IMR-90 (cell line): ENCODE data around the gene HOXB2.

Source experiments
- BHLHE40 ChIP-seq: fragments of 150-350 bp; IDR thresholded peaks from 2 replicates; pipeline ENCODE4 v1.6.1; 2016; ENCODE audit warnings: mild to moderate bottlenecking, low read depth, low read length
- CHD1 ChIP-seq: IDR thresholded peaks from 2 replicates; pipeline ENCODE4 v1.6.1; 2012; ENCODE audit warnings: low read depth, low read length, improper control_type of control experiment
- CTCF ChIP-seq: conservative IDR thresholded peaks from 2 replicates; pipeline ENCODE4 v1.5.1; 2012; ENCODE audit warnings: mild to moderate bottlenecking, low read depth, low read length, improper control_type of control experiment
- FOS ChIP-seq: fragments of 150-350 bp; IDR thresholded peaks from 2 replicates; pipeline ENCODE4 v1.6.1; 2016; ENCODE audit warnings: low read depth, low read length
- MAFK ChIP-seq: IDR thresholded peaks from 2 replicates; pipeline ENCODE4 v1.6.1; 2012; ENCODE audit warnings: low read depth, low read length, improper control_type of control experiment
- MAZ ChIP-seq: IDR thresholded peaks from 2 replicates; pipeline ENCODE4 v1.6.1; 2012; ENCODE audit warnings: low read depth, mild to moderate bottlenecking, low read length, improper control_type of control experiment, moderate library complexity, borderline replicate concordance
- MXI1 ChIP-seq: IDR thresholded peaks from 2 replicates; pipeline ENCODE4 v1.6.1; 2012; ENCODE audit warnings: low read depth, mild to moderate bottlenecking, low read length, moderate library complexity, borderline replicate concordance
- POLR2A ChIP-seq: IDR thresholded peaks from 2 replicates; pipeline ENCODE4 v1.6.1; 2012; ENCODE audit warnings: mild to moderate bottlenecking, low read depth, low read length
- RCOR1 ChIP-seq: IDR thresholded peaks from 2 replicates; pipeline ENCODE4 v1.6.1; 2012; ENCODE audit warnings: mild to moderate bottlenecking, low read length, improper control_type of control experiment; ENCODE audit not compliant: insufficient replicate concordance
- RFX5 ChIP-seq: IDR thresholded peaks from 2 replicates; pipeline ENCODE4 v1.8.0; 2012; ENCODE audit warnings: low read depth, mild to moderate bottlenecking, low read length, moderate library complexity
- SMC3 ChIP-seq: fragments of 150-350 bp; IDR thresholded peaks from 2 replicates; pipeline ENCODE4 v1.6.1; 2016; ENCODE audit warnings: low read depth, mild to moderate bottlenecking, antibody characterized with exemption, low read length, moderate library complexity
- USF2 ChIP-seq: fragments of 150-350 bp; IDR thresholded peaks from 2 replicates; pipeline ENCODE4 v1.6.1; 2017; ENCODE audit warnings: mild to moderate bottlenecking, antibody characterized with exemption, low read length, low read depth

- TF ChIP-seq CTCF: no peak
- TF ChIP-seq RFX5: no peak
- no peak for TF ChIP-seq POLR2A
- no peak for TF ChIP-seq MAFK
- no peak for TF ChIP-seq CHD1
- TF ChIP-seq MXI1: no peak
- TF ChIP-seq BHLHE40: no peak
- TF ChIP-seq SMC3: no peak
- TF ChIP-seq RCOR1: no peak
- TF ChIP-seq USF2: no peak
- no peak for TF ChIP-seq MAZ
- TF ChIP-seq FOS: no peak
These were observed 8.9 kb upstream of the HOXB2 start for GRCh38 chr17:48553826-48554225.
